Activated naive CD8-positive, alpha-beta T cell treated with anti-CD3 and anti-CD28 coated beads for 36 hours (primary cell): ENCODE data around the gene SLC5A4. TPM values are rescaled to one million over a fixed set of nuclear protein-coding genes. Genes with fewer than 3 reads are reported as not detected.

Source experiments
- DNase-seq: peaks from one replicate; pipeline ENCODE4 v3.0.0; 2021
- H3K27ac Mint-ChIP-seq: one replicate; pipeline ENCODE4 v1.8.0; 2022; ENCODE audit warnings: mild to moderate bottlenecking, moderate library complexity, mixed read lengths
- H3K27me3 Mint-ChIP-seq: one replicate; pipeline ENCODE4 v1.8.0; 2022; ENCODE audit warnings: mild to moderate bottlenecking, mixed read lengths
- H3K36me3 Mint-ChIP-seq: one replicate; pipeline ENCODE4 v1.8.0; 2021; ENCODE audit warnings: mild to moderate bottlenecking, mixed read lengths
- H3K4me1 Mint-ChIP-seq: one replicate; pipeline ENCODE4 v1.8.0; 2021; ENCODE audit warnings: mixed read lengths
- H3K4me3 Mint-ChIP-seq: one replicate; pipeline ENCODE4 v1.8.0; 2022; ENCODE audit warnings: mild to moderate bottlenecking, moderate library complexity, mixed read lengths
- H3K9me3 Mint-ChIP-seq: one replicate; pipeline ENCODE4 v1.8.0; 2022; ENCODE audit warnings: mixed read lengths
- total RNA-seq, 2 experiments: library from RNA; stranded (reverse); gene quantifications; one replicate each; pipeline ENCODE4 v1.2.3, GENCODE V29; 2021

Gene SLC5A4
- total RNA-seq, 2 experiments from 2014 or later = not detected

DNA sequence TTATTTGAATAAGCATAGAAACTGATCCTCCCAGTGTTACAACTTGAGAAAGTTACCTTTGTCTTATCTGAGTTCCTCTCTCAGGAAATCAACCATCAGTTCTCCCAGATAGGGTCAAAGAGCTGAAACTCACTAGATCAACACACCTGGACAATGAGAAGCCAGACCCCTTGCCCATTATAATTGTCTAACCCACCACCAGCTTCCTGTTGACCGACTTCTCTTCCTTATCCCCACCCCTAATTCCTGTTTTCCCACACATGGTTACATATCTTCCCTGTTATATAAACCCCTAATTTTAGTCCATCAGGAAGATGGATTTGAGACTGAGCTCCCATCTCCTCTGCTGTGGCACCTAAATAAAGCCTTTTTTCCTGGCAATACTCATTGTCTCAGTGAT, 6.9 kb downstream of the SLC5A4 start:
- Mint-ChIP-seq H3K9me3 (no peaks in the 10 kb centered on the region), H3K27ac (no peak overlapping the region), H3K4me1 (no peaks in the 10 kb centered on the region), H3K4me3 (no peak overlapping the region), H3K27me3 (peaks cover 31% of the 10 kb centered on the region), H3K36me3 (no peaks in the 10 kb centered on the region)
- no peak for DNase-seq

DNA sequence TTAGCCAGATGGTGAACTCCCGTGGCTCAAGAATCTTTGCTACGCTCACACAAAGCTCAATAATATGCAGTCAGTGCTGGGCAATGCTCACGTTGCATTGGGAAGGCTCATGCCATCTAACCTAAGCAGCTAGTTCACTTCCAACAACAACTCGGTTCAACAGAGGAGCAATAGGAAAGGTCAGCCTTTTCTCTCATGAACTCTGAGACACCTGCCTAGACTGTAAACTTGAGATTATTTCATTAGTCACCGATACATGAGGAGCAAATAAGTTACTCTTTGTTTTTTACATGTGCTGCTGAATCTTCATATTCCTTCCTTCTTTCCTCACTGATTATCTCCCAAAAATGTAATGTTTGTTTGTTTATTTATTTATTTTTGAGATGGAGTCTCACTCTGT, 9.0 kb downstream of the SLC5A4 start:
- H3K4me3 Mint-ChIP-seq = no peak overlapping the region
- no peak for DNase-seq
- peaks cover 27% of the 10 kb centered on the region for H3K27me3 Mint-ChIP-seq
- no peaks in the 10 kb centered on the region for H3K36me3 Mint-ChIP-seq
- H3K4me1 Mint-ChIP-seq = no peaks in the 10 kb centered on the region
- H3K27ac Mint-ChIP-seq = no peak overlapping the region
- no peaks in the 10 kb centered on the region for H3K9me3 Mint-ChIP-seq

DNA sequence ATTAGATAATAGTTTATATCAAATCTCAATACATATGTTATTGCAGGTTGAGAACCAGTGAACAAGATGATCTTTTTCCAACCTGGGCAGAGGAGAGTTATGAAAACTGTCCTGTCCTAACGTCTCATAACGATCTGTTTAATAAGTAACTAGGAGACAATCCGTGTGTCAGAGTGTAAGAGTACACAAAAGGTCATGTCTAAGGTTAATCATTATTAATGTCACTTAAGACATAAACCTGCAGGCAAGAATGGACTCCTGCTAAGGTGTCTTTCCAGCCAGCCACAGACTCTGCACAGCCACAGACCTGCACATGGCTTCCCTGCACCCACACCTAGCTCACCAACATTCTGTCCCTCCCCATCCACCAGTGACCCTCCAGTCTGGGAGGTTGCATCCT, 10.1 kb downstream of the SLC5A4 start:
- Mint-ChIP-seq H3K4me3 (no peak overlapping the region), H3K36me3 (no peaks in the 10 kb centered on the region), H3K27ac (no peak overlapping the region), H3K9me3 (no peaks in the 10 kb centered on the region), H3K4me1 (no peaks in the 10 kb centered on the region), H3K27me3 (peaks cover 19% of the 10 kb centered on the region)
- no peak for DNase-seq

DNA sequence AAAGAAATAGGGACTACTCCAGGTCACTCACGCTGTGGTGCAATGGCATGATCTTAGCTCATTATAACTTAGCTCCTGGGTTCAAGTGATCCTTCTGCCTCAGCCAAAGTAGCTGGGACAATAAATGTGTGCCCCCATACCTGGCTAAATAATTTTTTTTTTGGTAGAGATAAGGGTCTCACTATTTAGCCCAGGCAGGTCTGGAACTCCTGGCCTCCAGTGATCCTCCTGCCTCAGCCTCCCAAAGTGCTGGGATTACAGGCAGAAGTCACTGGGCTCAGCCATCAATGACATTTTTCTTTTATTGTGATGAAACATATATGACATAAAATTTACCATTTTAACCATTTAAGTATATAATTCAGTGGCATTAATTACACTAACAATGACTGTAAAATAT, 10.6 kb downstream of the SLC5A4 start:
- no peaks in the 10 kb centered on the region for H3K36me3 Mint-ChIP-seq
- H3K27ac Mint-ChIP-seq = no peak overlapping the region
- H3K4me3 Mint-ChIP-seq = no peak overlapping the region
- H3K4me1 Mint-ChIP-seq = no peaks in the 10 kb centered on the region
- DNase-seq = no peak
- no peaks in the 10 kb centered on the region for H3K9me3 Mint-ChIP-seq
- H3K27me3 Mint-ChIP-seq = peaks cover 14% of the 10 kb centered on the region

DNA sequence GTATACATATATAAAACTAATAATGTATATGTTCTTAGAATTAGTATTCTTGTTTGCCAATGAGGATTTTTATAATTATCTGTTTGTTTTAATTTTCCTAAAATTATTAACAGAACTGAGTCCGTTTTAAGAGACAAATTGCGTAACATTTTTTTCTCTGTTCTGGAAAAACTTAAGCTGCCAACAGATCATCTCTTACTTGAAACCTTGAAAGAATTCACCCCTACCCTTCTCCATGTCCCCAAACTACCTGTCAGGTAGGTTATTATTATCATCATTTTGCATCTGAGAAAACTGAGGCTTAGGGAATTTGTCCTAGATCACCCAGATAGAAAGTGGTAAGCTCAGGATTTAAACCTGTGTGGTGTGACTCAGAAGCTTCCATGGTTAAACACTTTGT, 14.7 kb downstream of the SLC5A4 start:
- Mint-ChIP-seq H3K36me3 (no peaks in the 10 kb centered on the region), H3K27me3 (no peaks in the 10 kb centered on the region), H3K4me3 (no peak overlapping the region), H3K9me3 (no peaks in the 10 kb centered on the region), H3K27ac (no peak overlapping the region), H3K4me1 (no peaks in the 10 kb centered on the region)
- DNase-seq = no peak

DNA sequence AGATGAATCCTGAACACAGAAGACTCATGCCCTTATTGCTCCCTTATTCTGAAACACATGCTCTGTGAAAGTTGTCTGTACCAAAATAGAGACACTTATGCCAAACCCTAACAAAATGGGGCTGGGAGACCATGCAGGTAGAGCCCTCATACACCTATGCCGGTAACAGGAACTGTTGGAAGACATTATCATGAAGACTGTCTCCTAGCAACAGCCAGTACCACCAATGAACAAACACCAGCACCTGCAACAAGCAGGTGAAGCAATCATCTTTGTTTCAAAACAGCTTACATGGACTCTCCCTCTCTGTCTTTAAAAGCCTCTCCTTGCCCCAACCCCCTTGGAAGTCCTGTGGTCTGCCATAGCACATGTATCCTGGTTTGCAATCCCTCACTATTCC, 17.2 kb downstream of the SLC5A4 start:
- no peak for DNase-seq
- Mint-ChIP-seq H3K27ac (no peak overlapping the region), H3K4me1 (no peaks in the 10 kb centered on the region), H3K36me3 (no peaks in the 10 kb centered on the region), H3K9me3 (no peaks in the 10 kb centered on the region), H3K4me3 (no peak overlapping the region), H3K27me3 (peaks cover 4% of the 10 kb centered on the region)

DNA sequence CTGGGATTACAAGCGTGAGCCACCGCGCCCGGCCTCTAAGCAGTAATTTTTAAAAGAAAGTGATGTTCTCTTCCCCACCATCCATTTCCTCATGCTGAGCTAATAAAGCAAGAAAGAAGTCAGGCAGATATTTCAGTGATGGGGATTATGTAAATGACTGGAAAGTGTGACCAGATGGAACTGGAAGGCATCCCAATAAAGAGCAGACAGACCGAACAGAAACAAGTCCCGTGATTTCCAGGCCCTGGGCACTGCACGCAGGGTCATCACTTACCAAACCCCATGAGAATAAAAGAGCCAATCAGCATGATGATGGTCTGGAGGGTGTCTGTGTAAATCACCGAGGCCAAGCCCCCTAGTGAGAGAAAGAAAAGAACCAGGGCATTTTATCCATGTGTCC, 18.2 kb downstream of the SLC5A4 start:
- Mint-ChIP-seq H3K9me3 (no peaks in the 10 kb centered on the region), H3K27ac (no peak overlapping the region), H3K36me3 (no peaks in the 10 kb centered on the region), H3K27me3 (peaks cover 4% of the 10 kb centered on the region), H3K4me1 (no peaks in the 10 kb centered on the region), H3K4me3 (no peak overlapping the region)
- no peak for DNase-seq

DNA sequence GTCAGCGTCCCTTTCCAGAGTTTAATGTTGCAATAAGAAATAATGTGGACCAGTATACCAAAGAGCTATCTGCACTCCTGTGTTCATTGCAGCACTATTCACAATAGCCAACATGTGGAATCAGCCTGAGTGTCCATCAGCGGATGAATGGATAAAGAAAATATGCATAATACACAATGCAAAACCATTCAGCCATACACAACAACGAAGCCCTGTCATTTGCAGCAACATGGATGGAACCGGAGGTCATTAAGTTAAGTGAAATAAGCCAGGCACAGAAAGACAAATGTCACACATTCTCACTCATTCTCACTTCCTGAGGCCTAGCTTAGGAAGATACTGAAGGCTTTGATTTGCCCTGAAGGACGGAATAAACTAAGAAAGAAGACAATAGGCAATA, 22.1 kb downstream of the SLC5A4 start:
- Mint-ChIP-seq H3K4me3 (no peak overlapping the region), H3K4me1 (no peaks in the 10 kb centered on the region), H3K27me3 (peaks cover 11% of the 10 kb centered on the region), H3K9me3 (no peaks in the 10 kb centered on the region), H3K36me3 (no peaks in the 10 kb centered on the region), H3K27ac (no peak overlapping the region)
- no peak for DNase-seq

DNA sequence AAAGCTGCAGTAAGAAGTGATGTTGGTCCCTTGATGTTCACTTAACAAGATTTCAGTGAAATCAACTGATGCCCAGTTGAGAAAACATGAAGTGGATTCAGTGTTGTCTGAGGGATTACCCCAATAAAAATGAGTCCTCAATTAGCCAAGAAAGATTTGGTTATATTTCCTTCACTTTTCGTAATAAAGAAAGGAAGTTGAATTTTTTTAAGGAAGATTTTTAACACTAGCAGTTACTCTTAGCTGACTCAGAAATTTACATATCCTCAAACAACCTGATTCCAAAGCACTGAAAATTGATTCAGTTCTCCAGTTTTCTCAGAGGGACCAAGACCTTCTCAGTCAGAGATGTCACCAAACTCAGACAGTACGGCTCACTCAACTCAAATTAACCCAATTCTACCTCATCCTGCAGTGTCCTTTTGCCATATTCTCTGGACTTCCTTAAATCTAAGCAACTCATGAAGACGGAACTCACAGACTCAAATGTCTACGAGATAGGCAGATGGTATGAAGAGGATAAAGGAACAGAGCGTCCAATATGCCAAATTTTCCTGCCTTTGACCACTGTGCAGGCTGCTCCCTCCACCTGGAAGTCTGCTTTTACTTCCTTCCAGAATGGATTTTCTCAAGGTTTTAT, 22.8 kb downstream of the SLC5A4 start:
- Mint-ChIP-seq H3K27ac (no peak overlapping the region), H3K36me3 (no peaks in the 10 kb centered on the region), H3K27me3 (peaks cover 11% of the 10 kb centered on the region), H3K9me3 (no peaks in the 10 kb centered on the region), H3K4me3 (no peak overlapping the region), H3K4me1 (no peaks in the 10 kb centered on the region)
- DNase-seq = no peak

DNA sequence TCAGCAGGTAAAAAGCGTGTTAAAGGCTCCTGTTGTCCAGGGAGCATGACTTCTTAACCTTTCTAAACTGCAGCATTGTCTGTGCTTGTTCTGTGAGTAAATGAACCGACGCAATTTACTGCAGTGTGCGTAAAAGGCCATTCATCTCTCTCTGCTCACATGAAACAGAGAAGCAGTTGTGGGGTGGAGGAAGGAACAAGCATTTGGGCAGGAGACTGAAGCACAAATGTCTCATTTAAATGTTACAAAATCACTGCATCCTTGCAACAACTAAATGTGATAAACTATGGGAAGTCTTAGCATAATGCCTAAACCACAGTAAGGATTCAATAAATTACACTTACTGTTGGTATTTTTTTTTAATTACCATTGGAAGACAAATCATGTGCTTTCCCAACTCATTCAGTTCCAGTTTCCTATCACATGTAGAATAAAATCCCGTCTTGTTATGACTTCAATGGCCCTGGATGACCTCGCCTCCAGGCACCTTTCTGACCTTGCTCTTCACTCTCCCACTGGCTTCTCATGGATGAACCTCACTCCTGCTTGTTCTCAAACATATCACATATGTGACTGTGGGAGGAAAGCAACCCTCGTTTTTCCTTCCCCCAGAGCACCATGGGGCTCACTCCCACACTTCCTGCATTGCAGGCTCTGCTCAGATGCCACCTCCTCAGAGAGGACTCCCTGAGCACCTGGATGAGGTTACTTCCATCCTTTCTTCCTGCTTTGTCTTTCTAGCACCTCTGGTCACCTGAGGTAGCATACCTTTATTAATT, 28.6 kb downstream of the SLC5A4 start:
- no peak for DNase-seq
- no peaks in the 10 kb centered on the region for H3K4me1 Mint-ChIP-seq
- H3K36me3 Mint-ChIP-seq = no peaks in the 10 kb centered on the region
- H3K9me3 Mint-ChIP-seq = no peaks in the 10 kb centered on the region
- peaks cover 12% of the 10 kb centered on the region for H3K27me3 Mint-ChIP-seq
- no peak overlapping the region for H3K4me3 Mint-ChIP-seq
- no peak overlapping the region for H3K27ac Mint-ChIP-seq

DNA sequence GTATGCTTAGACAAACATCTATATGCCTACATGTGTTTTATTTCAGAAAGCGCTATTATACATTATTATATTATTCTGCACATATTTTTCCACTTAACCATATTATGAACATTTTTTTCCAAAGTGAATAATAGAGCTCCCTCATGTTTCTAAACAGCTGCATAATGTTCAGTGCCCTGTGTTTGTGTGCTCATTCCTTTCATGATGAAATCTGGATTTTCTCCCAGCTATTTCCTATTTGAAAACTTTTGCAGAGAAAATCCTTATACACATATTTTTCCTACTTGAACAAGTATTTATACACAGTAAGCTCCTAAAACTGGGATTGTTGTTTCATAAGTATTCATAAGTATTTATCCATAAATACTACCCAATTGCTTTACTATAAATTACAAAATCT, 32.2 kb downstream of the SLC5A4 start:
- no peak overlapping the region for H3K4me3 Mint-ChIP-seq
- no peak for DNase-seq
- H3K9me3 Mint-ChIP-seq = no peaks in the 10 kb centered on the region
- H3K27me3 Mint-ChIP-seq = peaks cover 10% of the 10 kb centered on the region
- H3K36me3 Mint-ChIP-seq = no peaks in the 10 kb centered on the region
- no peak overlapping the region for H3K27ac Mint-ChIP-seq
- H3K4me1 Mint-ChIP-seq = no peaks in the 10 kb centered on the region

DNA sequence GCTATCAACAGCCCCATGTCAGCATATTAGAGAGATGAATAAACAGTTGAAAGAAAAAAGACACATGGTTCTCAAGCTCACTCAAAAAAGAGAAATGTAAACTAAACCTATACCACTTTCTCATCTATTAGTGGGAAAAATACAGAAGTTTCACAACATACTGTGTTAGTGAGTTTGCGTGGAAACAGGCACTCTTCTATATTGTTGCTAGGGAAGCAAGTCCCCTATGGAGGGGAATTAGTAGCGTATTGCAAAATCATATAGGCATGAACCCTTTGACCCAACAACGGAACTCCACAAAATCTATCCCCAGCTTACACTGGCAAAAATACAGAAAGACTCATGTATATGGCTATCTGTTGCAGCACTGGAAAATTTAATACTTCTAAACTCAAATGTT, 36.1 kb downstream of the SLC5A4 start:
- Mint-ChIP-seq H3K4me3 (no peak overlapping the region), H3K9me3 (no peaks in the 10 kb centered on the region), H3K36me3 (no peaks in the 10 kb centered on the region), H3K4me1 (no peaks in the 10 kb centered on the region), H3K27ac (no peak overlapping the region), H3K27me3 (peaks cover 7% of the 10 kb centered on the region)
- DNase-seq = no peak

DNA sequence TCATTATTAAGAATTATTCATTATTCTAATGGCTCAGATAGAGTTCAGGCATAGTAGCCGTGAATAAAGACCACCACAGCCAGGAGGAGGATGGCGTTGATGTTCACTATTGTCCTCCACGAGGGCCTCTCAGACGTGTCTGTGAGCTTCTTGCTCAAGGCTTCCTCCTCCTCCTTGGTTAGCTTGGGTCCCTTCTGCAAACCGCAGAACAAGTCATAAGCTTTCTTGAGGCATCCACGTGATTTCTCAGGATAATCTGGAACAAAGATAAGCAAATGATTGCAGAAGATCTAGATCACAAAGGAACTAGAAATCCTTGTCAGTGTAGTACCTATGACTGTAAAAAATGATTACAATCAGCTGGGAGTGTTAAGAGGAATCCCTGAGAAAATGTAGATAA, 36.7 kb downstream of the SLC5A4 start:
- Mint-ChIP-seq H3K27me3 (peaks cover 7% of the 10 kb centered on the region), H3K9me3 (no peaks in the 10 kb centered on the region), H3K36me3 (no peaks in the 10 kb centered on the region), H3K27ac (no peak overlapping the region), H3K4me1 (no peaks in the 10 kb centered on the region), H3K4me3 (no peak overlapping the region)
- no peak for DNase-seq

DNA sequence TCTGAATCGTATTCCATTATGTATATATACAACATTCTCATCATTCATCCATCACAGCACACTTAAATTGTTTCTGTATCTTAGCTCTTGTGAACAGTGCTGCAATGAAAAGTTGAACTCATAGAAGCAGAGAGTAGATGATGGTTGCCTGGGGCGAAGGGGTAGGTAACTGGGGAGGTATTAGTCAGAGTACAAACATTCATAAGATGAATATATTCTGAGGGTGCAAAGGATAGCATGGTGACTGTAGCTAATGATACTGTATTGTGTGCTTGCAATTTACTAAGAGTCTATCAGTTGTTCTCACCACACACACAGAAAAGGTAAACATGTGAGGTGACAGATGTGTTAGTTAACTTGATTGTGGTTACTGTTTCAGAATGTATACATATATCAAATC, 37.7 kb downstream of the SLC5A4 start:
- no peaks in the 10 kb centered on the region for H3K4me1 Mint-ChIP-seq
- no peaks in the 10 kb centered on the region for H3K9me3 Mint-ChIP-seq
- H3K27me3 Mint-ChIP-seq = peaks cover 7% of the 10 kb centered on the region
- H3K4me3 Mint-ChIP-seq = no peak overlapping the region
- DNase-seq = no peak
- H3K36me3 Mint-ChIP-seq = no peaks in the 10 kb centered on the region
- no peak overlapping the region for H3K27ac Mint-ChIP-seq

DNA sequence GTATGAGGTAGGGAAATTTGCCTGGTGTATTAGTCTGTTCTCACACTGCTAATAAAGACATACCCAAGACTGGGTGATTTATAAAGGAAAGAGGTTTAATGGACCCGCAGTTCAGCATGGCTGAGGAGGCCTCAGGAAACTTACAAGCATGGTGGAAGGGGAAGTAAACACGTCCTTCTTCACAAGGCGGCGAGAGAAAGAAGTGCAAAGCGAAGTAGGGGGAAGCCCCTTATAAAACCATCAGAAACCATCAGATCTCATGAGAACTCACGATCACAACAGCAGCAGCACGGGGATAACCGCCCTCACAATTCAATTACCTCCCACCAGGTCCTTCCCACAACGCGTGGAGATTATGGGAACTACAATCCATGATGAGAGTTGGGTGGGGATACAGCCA, 38.2 kb downstream of the SLC5A4 start:
- no peak overlapping the region for H3K27ac Mint-ChIP-seq
- DNase-seq = no peak
- peaks cover 7% of the 10 kb centered on the region for H3K27me3 Mint-ChIP-seq
- no peaks in the 10 kb centered on the region for H3K36me3 Mint-ChIP-seq
- no peaks in the 10 kb centered on the region for H3K9me3 Mint-ChIP-seq
- H3K4me3 Mint-ChIP-seq = no peak overlapping the region
- H3K4me1 Mint-ChIP-seq = no peaks in the 10 kb centered on the region

DNA sequence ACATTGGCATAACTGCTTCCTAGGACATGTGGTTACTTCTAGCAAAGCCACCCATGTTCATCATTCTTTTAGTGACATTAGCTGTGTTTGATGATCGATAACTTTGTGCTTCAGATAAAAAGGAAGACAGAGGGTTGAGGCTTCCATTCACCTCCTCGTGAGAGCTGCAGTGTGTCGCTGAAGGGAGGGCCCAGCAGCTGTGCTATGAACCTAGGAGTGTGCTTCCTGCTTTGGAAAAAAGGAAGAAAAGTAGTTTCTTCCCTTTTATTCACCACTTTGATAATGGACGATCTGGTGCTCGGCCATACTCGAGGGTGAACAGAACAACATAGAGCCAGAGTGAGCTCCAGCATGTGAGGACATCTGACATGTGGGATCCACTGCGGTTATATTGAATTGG, 44.1 kb downstream of the SLC5A4 start:
- no peak for DNase-seq
- peaks cover 1% of the 10 kb centered on the region for H3K4me1 Mint-ChIP-seq
- H3K27me3 Mint-ChIP-seq = peaks cover 2% of the 10 kb centered on the region
- H3K9me3 Mint-ChIP-seq = no peaks in the 10 kb centered on the region
- H3K36me3 Mint-ChIP-seq = no peaks in the 10 kb centered on the region
- H3K4me3 Mint-ChIP-seq = no peak overlapping the region
- H3K27ac Mint-ChIP-seq = no peak overlapping the region
